ENCODE data around the gene TMEM121.
A peak's percentile ranks its signal among the peaks of the same experiment; 100 is the strongest.

TMEM121 gene

DNA sequence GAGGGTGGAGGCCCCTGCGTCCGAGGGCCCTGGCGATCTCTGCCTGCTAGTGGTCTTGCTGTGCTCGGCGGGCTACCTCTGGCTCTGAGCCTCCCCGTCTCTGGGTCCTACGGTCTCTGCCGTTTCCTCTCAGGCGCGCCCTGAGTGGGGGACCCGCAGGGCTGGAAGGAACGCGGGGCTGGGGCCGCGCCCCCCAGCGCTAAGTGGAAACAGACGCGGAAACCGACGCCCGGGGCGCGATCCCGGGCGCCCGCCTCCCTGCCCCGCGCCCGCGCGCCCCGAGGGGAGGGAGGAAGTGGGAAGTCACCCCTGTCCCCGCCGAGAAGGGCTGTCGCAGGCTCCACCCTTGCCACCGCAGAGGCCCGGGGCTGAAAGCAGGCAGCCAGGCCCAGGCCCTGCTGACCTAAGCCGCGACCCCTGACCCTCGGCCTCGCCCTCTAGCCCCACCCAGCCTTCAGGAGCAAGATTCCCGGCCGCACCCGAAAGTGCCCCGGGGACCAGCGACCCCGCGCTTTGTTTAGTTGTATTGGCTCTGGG, 38.9 kb upstream of the TMEM121 start:
- peak in 1 of 2 experiments; percentile 54 for DNase-seq

- DNase-seq, result peak in 1 of 2 experiments; percentile 28
Observed at GRCh38 chr14:105487986-105488777, 38.2 kb upstream of the TMEM121 start.

GRCh38 chr14:105488781-105489541, 37.4 kb upstream of the TMEM121 start:
- no peak for DNase-seq

GRCh38 chr14:105489542-105490266, 36.7 kb upstream of the TMEM121 start:
- peak; percentile 73 to 82 for DNase-seq

DNA sequence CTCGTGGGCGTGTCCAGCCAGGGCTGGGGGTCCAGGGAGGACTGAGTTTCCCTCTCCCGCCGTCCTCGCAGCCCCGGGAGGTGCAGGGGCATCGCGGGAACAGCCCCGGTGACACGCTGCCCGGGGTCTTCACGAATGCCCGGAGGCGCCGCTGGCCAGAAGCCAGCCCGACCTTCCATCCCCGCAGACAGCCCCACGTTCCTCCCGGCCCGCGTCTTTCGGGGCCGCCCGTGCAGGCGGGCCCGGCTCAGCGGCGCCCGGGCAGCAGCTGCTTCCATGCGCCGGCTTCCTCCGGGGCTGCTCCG, 36.2 kb upstream of the TMEM121 start:
- no peak for DNase-seq

DNA sequence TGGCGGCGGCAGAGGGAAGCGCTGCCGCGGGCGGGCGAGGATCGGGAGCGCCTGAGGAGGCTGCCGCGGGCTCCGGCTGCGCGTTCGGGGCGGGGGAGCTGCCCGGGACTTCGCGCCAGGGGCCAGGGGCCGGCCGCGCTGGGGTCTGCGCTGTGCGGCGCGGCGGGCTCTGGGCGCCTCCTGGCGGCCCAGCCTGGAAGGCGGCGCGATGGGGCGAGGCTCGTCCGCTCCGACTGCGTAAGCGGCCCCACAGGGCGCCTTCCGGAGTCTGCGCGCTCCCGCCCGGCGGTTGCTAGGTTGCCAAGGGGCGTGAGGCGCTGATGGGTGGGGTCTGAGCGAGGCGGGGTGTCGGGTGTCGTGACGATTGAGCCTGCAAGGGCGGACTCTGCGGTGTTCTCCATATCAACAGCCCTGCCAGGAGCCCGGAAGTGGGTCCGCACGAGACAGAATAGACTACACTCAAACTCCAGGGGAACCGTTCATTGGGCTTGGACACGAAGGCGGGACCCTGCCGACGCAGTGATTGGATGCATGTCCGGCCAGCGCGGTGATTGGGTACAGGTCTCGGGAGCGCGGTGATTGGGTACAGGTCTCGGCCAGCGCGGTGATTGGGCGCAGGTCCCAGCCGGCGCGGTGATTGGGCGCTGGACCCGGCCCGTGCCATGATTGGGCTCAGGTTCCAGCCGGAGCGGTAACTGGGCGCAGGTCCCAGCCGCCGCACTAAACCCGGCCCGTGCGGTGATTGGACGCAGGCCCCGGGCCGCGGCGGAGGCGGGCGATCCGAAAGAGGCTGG, 35.6 kb upstream of the TMEM121 start, which contains the start of gene TEDC1:
Gene TEDC1, plus strand, starts transcription at position 675 of the 794 bp plus-strand sequence. CDS start 130 bp downstream, outside the sequence.
- DNase-seq, result peak; percentile 97 to 99

DNA sequence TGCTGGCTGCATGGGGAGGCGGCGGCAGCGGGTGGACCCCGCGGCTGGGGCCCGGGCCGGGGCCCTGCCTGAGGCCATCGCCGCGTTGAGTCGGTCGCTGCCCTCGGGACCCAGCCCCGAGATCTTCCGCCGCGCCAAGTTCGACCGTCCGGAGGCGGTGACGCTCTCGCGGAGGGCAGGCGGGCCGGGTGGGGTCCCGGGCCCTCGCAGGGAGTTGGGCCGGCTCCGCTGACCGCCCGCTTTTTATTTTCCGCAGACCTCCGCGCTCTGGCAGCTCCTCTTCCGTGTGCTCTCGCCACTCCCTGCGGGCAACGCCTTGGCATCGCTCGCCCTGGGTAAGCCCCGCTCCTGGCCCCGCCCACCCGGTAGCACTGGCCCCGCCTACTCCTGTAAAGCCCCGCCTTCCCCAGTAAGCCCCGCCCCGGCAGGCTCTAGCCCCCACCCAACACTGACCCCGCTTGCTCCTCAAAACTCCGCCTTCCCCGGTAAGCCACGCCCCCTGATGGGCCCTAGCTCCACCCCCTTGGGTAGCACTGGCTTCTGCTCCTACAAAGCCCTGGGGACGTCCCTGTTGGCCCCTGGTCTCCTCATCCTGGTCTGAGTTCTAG, 34.9 kb upstream of the TMEM121 start:
- DNase-seq, result peak; percentile 80 to 83

GRCh38 chr14:105492031-105492970, 34.1 kb upstream of the TMEM121 start:
- no peak for DNase-seq

DNA sequence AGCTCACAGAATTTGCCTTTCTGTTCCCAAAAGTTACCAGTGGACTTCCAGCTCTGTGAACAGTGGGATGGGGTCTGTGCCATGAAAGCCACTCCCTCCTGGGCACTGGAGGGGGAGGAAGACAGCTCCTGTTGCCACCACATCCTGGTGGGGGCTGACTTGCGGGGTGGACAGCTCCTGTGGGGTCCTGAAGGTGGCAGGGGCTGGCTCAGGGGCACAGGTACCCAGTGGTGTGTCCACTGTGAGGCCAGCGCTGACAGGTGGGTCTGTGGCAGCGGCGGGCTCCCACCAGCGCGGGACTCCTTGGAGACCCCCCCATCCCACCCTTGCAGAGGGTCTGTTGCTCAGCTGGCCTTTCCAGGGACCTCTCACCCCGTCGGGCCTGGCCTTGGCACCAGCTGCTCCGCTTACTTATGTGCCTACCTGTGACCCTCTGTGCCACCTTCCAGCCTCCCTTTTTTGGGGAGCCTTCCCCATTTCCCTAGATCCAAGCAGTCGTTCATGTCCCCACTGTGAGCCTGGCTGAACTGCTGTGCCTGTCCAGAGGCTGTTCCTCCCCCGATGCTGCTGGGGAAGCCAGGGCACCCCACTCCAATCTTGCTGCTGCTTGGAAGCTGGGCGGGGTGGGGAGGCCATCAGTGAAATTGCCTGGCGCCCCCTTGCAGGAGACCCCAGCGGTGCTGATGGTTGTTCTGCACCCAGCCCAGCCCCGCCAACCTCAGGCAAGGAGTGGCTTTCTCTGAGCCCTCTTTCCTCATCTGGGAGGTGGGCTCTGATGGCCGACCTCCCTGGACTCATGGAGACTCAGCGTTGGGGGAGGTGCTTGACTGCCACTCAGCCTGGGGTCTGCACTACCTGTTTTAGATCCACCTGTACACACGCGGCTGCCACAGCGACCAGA, 33.2 kb upstream of the TMEM121 start:
- DNase-seq, result no peak

DNA sequence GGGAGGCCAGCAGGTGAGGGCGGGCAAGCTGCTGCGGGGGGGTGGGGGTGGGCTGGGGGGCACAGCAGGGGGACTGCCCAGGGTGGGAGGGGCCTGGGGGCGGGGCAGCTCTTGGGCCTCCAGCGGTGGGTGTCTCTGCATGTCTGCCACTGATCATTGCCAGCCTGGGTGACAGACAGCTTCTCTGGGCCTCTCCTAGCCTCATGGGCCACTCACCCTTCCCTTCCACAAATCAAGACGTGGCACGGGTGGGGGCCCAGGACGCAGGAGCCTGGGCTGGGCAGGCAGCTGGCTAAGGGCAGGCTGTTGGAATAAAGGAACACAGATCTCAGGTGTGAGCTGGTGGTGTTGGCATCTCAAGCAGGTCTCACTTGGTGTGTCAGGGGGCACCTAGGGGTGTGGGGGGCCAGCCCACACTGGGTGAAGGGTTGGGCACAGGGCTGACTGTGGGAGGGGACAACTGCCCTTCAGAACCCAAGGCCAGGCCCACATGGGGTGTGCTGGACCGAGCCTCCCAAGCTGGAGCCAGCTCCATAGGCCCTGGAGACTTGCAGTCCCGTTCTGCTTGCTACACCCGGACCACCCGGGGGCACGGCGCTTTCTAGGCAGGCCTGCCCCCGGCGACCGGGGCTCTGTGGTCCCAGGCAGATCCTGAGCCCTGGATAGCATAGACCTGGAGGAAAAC, 32.3 kb upstream of the TMEM121 start:
- no peak for DNase-seq

GRCh38 chr14:105494606-105494929, 31.8 kb upstream of the TMEM121 start:
- DNase-seq, result no peak

DNA sequence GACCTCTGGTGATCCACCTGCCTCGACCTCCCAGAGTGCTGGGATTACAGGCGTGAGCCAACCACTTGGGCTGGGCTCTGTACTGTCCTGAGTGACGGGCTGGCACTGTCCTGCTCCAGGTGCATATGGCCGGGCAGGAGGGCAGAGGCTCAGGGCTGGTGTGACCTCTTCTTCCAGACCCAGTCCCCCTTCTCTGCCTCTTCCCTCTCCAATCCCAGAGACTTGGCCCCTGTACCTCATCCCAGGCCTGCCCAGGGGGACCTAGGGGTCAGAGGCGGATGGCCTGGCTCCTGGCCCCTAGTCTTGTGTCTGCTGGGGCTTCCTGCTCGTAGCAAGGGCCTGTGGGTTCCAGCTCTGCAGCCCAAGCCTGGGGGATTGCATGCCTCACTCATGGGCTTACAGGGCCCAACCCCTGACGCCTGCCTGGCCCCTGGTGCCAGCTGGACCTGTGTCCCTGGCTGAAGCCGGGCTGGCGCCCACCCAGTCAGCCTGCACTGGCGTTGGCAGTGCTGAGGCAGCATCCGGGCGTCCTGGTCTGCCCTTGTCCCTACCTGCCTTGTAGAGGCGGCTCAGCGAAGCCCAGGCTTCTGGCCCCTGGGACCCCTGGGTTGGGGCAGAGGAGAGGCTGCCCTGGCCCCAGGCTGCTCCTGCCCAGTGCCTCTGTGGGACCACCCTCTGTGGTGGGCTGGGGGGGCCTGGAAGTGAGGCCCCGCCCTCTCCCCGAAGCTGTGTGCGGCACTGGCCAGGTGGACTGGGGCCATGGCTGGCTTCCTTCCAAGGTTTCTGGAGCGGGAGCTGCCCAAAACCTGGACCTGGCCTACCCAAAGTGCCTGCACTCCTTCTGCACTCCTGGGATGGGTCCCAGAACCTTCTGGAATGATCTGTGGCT, 31.0 kb upstream of the TMEM121 start:
- DNase-seq, result no peak

- no peak for DNase-seq
Observed at GRCh38 chr14:105495990-105496830, 30.2 kb upstream of the TMEM121 start.

DNA sequence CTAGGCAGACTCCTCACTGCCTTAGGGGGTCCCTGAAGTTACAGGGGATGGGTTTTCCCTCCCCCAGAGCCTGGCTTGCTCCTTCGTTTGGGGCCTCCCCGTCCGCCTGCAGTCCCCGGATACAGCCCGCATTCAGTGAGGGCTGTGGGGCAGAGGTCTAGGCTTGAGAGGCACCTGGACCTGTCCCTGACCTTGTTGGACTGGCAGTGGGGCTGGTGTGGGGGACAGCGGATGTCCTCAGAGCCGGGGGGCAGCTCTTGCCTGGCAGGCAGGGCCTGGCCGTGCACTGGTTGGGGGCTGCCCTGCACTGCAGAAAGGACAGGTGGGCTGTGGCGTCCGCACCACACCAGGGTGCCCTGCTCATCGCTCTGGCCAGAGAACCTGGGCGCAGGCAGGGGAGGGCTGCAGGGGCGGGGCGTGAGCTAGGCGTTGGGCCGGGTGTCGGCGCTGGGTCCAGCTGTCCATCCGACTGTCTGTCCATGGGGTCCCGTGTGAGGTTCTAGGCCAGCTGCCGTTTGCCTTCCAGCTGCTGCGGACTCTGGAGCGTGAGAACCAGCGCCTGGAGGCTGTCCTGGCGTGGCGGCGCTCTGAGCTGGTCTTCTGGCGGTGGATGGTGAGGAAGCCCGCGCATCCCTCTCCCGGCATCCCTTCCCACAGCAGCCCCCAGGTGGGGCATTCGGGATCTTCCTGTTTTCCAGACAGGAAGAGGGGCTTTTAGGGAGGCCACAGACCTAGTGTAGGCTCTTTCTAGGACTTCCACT, 29.4 kb upstream of the TMEM121 start:
- no peak for DNase-seq

DNA sequence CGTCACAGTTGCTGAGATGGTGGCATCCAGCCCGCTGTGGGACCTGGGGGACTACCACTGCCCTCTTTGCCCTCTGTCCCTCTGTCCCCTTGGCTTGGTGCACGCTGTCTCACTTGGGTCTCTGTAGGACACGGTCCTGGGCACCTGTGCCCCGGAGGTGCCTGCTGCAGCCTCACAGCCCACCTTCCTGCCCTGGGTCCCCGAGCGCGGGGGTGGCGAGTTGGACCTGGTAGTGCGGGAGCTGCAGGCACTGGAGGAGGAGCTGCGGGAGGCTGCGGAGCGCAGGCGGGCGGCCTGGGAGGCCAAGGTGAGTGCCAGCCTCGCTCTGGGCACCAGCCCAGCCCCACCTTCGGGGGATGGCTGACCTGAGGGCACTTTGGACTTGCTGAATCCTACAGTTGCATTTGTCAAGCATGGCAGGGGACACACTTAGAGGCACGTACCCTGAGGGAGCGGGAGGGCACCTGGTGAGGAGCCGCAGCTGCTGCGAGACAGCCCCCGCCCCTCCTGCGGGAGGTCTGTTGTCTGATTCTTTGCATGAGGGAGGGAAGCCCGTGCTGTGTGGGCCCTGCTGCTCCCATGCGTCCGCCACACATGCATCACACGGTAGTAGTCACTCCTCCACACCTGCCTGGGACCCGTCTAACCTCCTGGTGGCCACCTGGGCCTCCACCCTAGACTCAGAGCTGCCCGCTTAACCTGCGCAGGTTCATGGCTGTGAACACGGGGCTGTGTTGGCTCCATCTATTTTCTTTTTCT, 28.5 kb upstream of the TMEM121 start:
- DNase-seq, result no peak
